HG02759 (cell line): ENCODE data around the gene SYCN.

Experiments
- ATAC-seq: cut with Tn5 transposase; IDR thresholded peaks from one replicate; pipeline ENCODE4 v1.9.1; 2021; ENCODE audit warnings: mild to moderate bottlenecking, moderate library complexity; ENCODE audit not compliant: unreplicated experiment

The SYCN gene

GRCh38 chr19:39157275-39157996, 46.6 kb downstream of the SYCN start:
- ATAC-seq, result no peak

- ATAC-seq, result no peak
These were observed 47.5 kb downstream of the SYCN start for GRCh38 chr19:39156326-39157230.

GRCh38 chr19:39155741-39156140, 48.3 kb downstream of the SYCN start:
- ATAC-seq, result no peak

- no peak for ATAC-seq
These were observed 48.9 kb downstream of the SYCN start for GRCh38 chr19:39155114-39155700.

- no peak for ATAC-seq
These were observed 49.4 kb downstream of the SYCN start for GRCh38 chr19:39154629-39155100.

- ATAC-seq, result no peak
These were observed 49.9 kb downstream of the SYCN start for GRCh38 chr19:39154100-39154628.
